Kidney (tissue), 14 donors: ENCODE results near the gene GLDC. TPM values are rescaled to one million over a fixed set of nuclear protein-coding genes. Genes with fewer than 3 reads are reported as not detected.

ENCODE experiments used
- DNase-seq, 5 donors: peaks; one replicate each; pipeline ENCODE4 v3.0.0-alpha.2; 2013 to 2020
- FAIRE-seq: peaks from 2 replicates; lab custom pipeline; 2012; peaks lifted over from hg19 to GRCh38; lab: Jason Lieb, UNC
- H3K27ac ChIP-seq, 2 donors: one replicate each; pipeline ENCODE4 v1.7.0; 2013; ENCODE audit warnings: low read depth in 2 of 2, low read length in 2 of 2, inconsistent platforms in 1 of 2
- H3K27me3 ChIP-seq: one replicate; pipeline ENCODE4 v1.7.1; 2013; ENCODE audit warnings: low read length, inconsistent platforms; ENCODE audit not compliant: control insufficient read depth, insufficient read depth
- H3K36me3 ChIP-seq, 3 donors: one replicate each; pipeline versions ENCODE4 v1.7.0 to v1.7.1; 2013; ENCODE audit warnings: low read length in 3 of 3, control low read depth in 1 of 3, inconsistent platforms in 1 of 3; ENCODE audit not compliant: insufficient read depth in 3 of 3, control insufficient read depth in 2 of 3
- H3K4me1 ChIP-seq, 3 donors: one replicate each; pipeline versions ENCODE4 v1.7.0 to v1.7.1; 2013; ENCODE audit warnings: low read length in 3 of 3, inconsistent platforms in 1 of 3, low read depth in 1 of 3; ENCODE audit not compliant: control insufficient read depth in 2 of 3, insufficient read depth in 2 of 3
- H3K4me3 ChIP-seq, 3 donors: one replicate each; pipeline versions ENCODE4 v1.7.0 to v1.8.1; 2013; ENCODE audit warnings: low read length in 3 of 3, control low read depth in 1 of 3, inconsistent platforms in 1 of 3
- H3K9ac ChIP-seq, 3 donors: one replicate each; pipeline versions ENCODE4 v1.7.0 to v1.7.1; 2013; ENCODE audit warnings: low read length in 3 of 3, control low read depth in 1 of 3, inconsistent platforms in 1 of 3
- H3K9me3 ChIP-seq, 3 donors: one replicate each; pipeline versions ENCODE4 v1.7.0 to v1.7.1; 2013; ENCODE audit warnings: low read length in 3 of 3, control low read depth in 1 of 3, inconsistent platforms in 1 of 3; ENCODE audit not compliant: control insufficient read depth in 2 of 3, insufficient read depth in 1 of 3
- intact Hi-C: fragments of 100-400 bp; cut with DNase I; formaldehyde crosslinking; loops from one replicate; pipeline ENCODE4 v1.11.1; 2022
- polyA plus RNA-seq: library from polyadenylated mRNA; stranded (reverse); fragments of 350-450 nt; fragmentation: Illumina TruSeq; extraction: RNeasy Lipid Tissue Mini Kit (QIAGEN cat#74804); gene quantifications from one replicate; pipeline ENCODE4 v1.2.3, GENCODE V29; 2014; ENCODE audit warnings: low read depth, low replicate concordance; ENCODE audit not compliant: insufficient read depth
- total RNA-seq: library from RNA; stranded (reverse); fragmentation: NEBNext Ultra II Directional; extraction: Animal tissue kit (Norgen Biotek cat#: 25700); gene quantifications from one replicate; pipeline ENCODE4 v1.2.1, GENCODE V29; 2021
- TF ChIP-seq, protein P1 (sequence below): IDR thresholded peaks from 3 replicates; pipeline ENCODE4 v1.5.1; 2012; ENCODE audit warnings: mild to moderate bottlenecking, moderate library complexity, borderline replicate concordance; ENCODE audit not compliant: insufficient read depth; ENCODE audit errors: extremely low read depth
- donor health status: control.
- donor health status: control.
- donor health status: control.
- donor health status: control.
- donor health status: control.
- donor health status: DM: yes; HTN: yes; CAD: no.
- donor health status: Normal renal cell carcinoma (clear cell type).

The GLDC gene
- total and polyA plus RNA-seq, 2 donors from 2014 or later: 60.1 to 79.7 TPM

DNA sequence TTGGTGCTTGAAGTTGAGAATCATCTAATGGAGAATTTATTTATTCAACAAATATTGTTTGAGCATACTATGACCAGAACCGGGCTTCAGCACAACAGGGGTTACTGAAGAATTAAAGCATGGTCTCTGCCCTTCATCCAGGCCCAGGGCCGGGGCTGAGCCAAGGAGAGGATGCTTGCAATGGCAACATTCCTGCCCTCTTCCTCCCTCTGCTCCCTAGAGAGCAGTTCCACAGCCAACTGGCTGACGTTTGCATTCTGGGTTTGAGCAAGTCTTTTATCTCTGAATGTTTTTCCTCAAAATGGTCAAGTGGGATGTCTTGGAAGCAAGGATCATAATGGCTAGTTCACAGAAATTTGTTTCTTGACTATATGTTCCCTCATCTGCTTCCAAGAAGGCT, 80.7 kb downstream of the GLDC start:
- intact Hi-C loops: no loop called here
- Histone ChIP-seq H3K4me1 (peaks cover 0 to 4% (median 0%) of the 10 kb centered on the region in 3 donors), H3K9me3 (no peaks in the 10 kb centered on the region), H3K9ac (no peak overlapping the region), H3K4me3 (no peak overlapping the region), H3K36me3 (peaks cover 0 to 10% (median 5%) of the 10 kb centered on the region in 3 donors), H3K27ac (no peak overlapping the region), H3K27me3 (no peaks in the 10 kb centered on the region)
- no peak for DNase-seq
- TF ChIP-seq, protein P1, sequence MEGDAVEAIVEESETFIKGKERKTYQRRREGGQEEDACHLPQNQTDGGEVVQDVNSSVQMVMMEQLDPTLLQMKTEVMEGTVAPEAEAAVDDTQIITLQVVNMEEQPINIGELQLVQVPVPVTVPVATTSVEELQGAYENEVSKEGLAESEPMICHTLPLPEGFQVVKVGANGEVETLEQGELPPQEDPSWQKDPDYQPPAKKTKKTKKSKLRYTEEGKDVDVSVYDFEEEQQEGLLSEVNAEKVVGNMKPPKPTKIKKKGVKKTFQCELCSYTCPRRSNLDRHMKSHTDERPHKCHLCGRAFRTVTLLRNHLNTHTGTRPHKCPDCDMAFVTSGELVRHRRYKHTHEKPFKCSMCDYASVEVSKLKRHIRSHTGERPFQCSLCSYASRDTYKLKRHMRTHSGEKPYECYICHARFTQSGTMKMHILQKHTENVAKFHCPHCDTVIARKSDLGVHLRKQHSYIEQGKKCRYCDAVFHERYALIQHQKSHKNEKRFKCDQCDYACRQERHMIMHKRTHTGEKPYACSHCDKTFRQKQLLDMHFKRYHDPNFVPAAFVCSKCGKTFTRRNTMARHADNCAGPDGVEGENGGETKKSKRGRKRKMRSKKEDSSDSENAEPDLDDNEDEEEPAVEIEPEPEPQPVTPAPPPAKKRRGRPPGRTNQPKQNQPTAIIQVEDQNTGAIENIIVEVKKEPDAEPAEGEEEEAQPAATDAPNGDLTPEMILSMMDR: no peak
- FAIRE-seq: no peak

DNA sequence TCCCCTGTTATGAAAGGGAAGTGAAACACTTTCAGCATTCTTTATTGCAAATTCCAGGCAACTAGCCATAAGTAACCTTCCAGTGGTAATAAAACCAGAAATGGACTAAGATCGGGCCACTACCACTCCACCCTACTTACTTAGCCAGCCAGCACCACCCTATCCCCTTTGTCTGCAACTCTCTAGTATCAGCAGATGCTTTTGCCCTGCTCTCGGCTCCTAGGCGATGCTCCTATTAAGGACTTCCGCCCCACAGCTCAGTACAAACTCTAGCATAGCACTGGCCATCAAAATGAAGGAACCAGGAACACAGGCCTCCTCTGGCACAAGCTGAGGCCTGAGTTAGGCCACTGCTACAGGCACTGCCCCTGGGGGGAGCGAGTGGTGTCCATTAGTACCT, 81.2 kb downstream of the GLDC start:
- H3K27me3 ChIP-seq: no peaks in the 10 kb centered on the region

DNA sequence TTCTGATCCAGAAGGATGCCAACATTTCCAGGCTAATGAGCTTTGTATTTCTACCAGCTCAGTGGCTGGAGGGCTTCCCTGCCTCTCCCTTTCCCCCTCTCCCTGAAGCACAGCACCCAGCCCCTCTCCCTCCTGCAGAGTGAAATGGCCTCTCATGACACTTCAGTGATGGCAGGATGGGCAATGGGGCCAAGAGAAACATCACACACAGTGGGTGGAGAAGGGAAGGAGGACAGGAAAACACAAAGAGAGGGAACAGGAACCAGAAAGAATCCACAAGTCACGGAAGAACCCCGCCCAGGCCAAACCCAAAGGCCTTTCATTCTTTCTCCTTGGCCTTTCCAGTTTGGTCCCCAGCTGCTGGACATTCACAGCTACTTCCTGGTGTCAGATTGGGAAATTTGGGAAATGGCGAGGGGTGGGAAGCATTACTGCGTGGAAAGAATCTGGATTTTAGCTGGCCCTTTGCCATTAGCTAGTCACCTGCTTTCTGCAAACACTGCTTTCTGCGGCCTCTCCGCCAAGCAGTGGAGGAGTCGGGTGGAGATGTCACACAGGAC, 82.6 kb downstream of the GLDC start:
- H3K36me3 ChIP-seq: peaks cover 0 to 10% (median 10%) of the 10 kb centered on the region in 3 donors
- H3K27ac ChIP-seq: no peak overlapping the region
- intact Hi-C loops: no loop called here
- TF ChIP-seq, protein P1: no peak
- no peaks in the 10 kb centered on the region for H3K27me3 ChIP-seq
- peaks cover 0 to 4% (median 0%) of the 10 kb centered on the region in 3 donors for H3K4me1 ChIP-seq
- no peaks in the 10 kb centered on the region for H3K9me3 ChIP-seq
- H3K4me3 ChIP-seq: no peak overlapping the region
- DNase-seq: no peak
- no peak overlapping the region for H3K9ac ChIP-seq
- FAIRE-seq: no peak

More for the DNA sequence above, 81.2 kb downstream of the GLDC start:
- intact Hi-C loops: no loop called here
- Histone ChIP-seq H3K4me3 (no peak overlapping the region), H3K36me3 (peaks cover 0 to 10% (median 6%) of the 10 kb centered on the region in 3 donors), H3K9me3 (no peaks in the 10 kb centered on the region), H3K4me1 (peaks cover 0 to 4% (median 0%) of the 10 kb centered on the region in 3 donors), H3K27ac (no peak overlapping the region), H3K9ac (no peak overlapping the region)
- no peak for FAIRE-seq
- peak in 1 of 5 donors; percentile 10 for DNase-seq
- TF ChIP-seq, protein P1: no peak
